NCI-H2196 (cell line): ENCODE measurements around the gene POLR2F.
"Not testable (repeated sequence)": the region's sequence is repeated elsewhere in the genome, so short reads cannot be mapped to it uniquely, and the experiment has no call there.

Experiments
- DNase-seq: peaks from one replicate; lab custom pipeline; 2025; ENCODE audit not compliant: unreplicated experiment; lab: John Stamatoyannopoulos, UW

The POLR2F gene

GRCh38 chr22:37925330-37925729 is 28.2 kb upstream of the POLR2F start:
- no peak for DNase-seq

GRCh38 chr22:37925767-37926166 is 27.7 kb upstream of the POLR2F start:
- DNase-seq: no peak

- DNase-seq: no peak
These were observed 27.1 kb upstream of the POLR2F start for GRCh38 chr22:37926358-37926757.

GRCh38 chr22:37926771-37927636 is 26.5 kb upstream of the POLR2F start:
- DNase-seq: no peak

- DNase-seq: no peak
These were observed 25.9 kb upstream of the POLR2F start for GRCh38 chr22:37927637-37927936.

- no peak for DNase-seq
These were observed 24.1 kb upstream of the POLR2F start for GRCh38 chr22:37929390-37929789.

GRCh38 chr22:37930270-37930951 is 23.1 kb upstream of the POLR2F start:
- no peak for DNase-seq

- no peak for DNase-seq
These were observed 22.5 kb upstream of the POLR2F start for GRCh38 chr22:37930952-37931440.

GRCh38 chr22:37931893-37932389 is 21.6 kb upstream of the POLR2F start:
- DNase-seq: no peak

GRCh38 chr22:37932401-37932800 is 21.1 kb upstream of the POLR2F start:
- DNase-seq: no peak

- no peak for DNase-seq
These were observed 20.5 kb upstream of the POLR2F start for GRCh38 chr22:37932821-37933578.

GRCh38 chr22:37933711-37934376 is 19.7 kb upstream of the POLR2F start:
- peak; percentile 33 for DNase-seq

GRCh38 chr22:37940698-37941376 is 12.7 kb upstream of the POLR2F start:
- DNase-seq: no peak

GRCh38 chr22:37942133-37942532 is 11.4 kb upstream of the POLR2F start:
- DNase-seq: no peak

- no peak for DNase-seq
These were observed 10.2 kb upstream of the POLR2F start for GRCh38 chr22:37943136-37943824.

- no peak for DNase-seq
These were observed 9.7 kb upstream of the POLR2F start for GRCh38 chr22:37943825-37944198.

- not testable (repeated sequence) for DNase-seq
These were observed 9.1 kb upstream of the POLR2F start for GRCh38 chr22:37944423-37944822.

- DNase-seq: not testable (repeated sequence)
These were observed 6.2 kb upstream of the POLR2F start for GRCh38 chr22:37947142-37947795.

GRCh38 chr22:37951305-37951704 is 2.2 kb upstream of the POLR2F start:
- no peak for DNase-seq
